GM12878 (cell line): ENCODE data around the gene ZMYND12. TPM values are rescaled to one million over a fixed set of nuclear protein-coding genes. Genes with fewer than 3 reads are reported as not detected.

Experiments used
- ATAC-seq: fragments of 200-7000 bp; cut with Tn5 transposase; 3 replicates; pipeline ENCODE4 v1.9.1; 2020; ENCODE audit warnings: mild to moderate bottlenecking, moderate library complexity
- BruUV-seq: library from RNA; stranded (reverse); fragments of 400-500 nt; replicated peaks from 2 replicates; lab custom pipeline; 2021; lab: Mats Ljungman, UMichigan
- CTCF ChIA-PET: fragments of 300-600 bp; sonication (Branson Sonifier 250); formaldehyde crosslinking; extraction: SDS; loops from one replicate; lab custom pipeline; 2021; ENCODE audit warnings: inconsistent platforms; lab: Yijun Ruan, JAX
- POLR2A ChIA-PET: fragments of 350-600 bp; formaldehyde crosslinking; extraction: SDS; loops from one replicate; lab custom pipeline; 2021; ENCODE audit warnings: inconsistent platforms; lab: Charles Lee
- RAD21 ChIA-PET: fragments of 300-600 bp; sonication (Branson Sonifier 250); formaldehyde crosslinking; loops from one replicate; lab custom pipeline; 2023; ENCODE audit warnings: antibody characterized with exemption; ENCODE audit not compliant: unreplicated experiment; lab: Charles Lee
- SMC1A ChIA-PET: fragments of 300-600 bp; sonication (Branson Sonifier 250); formaldehyde crosslinking; loops from one replicate; lab custom pipeline; 2023; ENCODE audit not compliant: unreplicated experiment, uncharacterized antibody; lab: Charles Lee
- DNase-seq: peaks from one replicate; pipeline ENCODE4 v3.0.0-alpha.2; 2011; ENCODE audit warnings: low read depth, low spot score
- FAIRE-seq: peaks from 3 replicates; lab custom pipeline; 2011; peaks lifted over from hg19 to GRCh38; lab: Jason Lieb, UNC
- H2AFZ ChIP-seq: 2 replicates; pipeline ENCODE4 v1.6.0; 2011; ENCODE audit warnings: low read depth, low read length, control low read depth; ENCODE audit not compliant: control insufficient read depth
- H3K27ac ChIP-seq: 2 replicates; pipeline ENCODE4 v1.5.1; 2011; ENCODE audit warnings: control low read depth; ENCODE audit not compliant: control insufficient read depth, insufficient read depth
- H3K27me3 ChIP-seq, 2 experiments: replicated peaks in 1 of 2; 2 replicates each; pipeline versions ENCODE4 v1.6.0 to v1.6.1; 2011; ENCODE audit warnings: low read length in 1 of 2; ENCODE audit not compliant: control insufficient read depth in 2 of 2, insufficient read depth in 2 of 2
- H3K36me3 ChIP-seq, 2 experiments: 2 replicates each; pipeline ENCODE4 v1.5.1; 2011; ENCODE audit warnings: low read length in 1 of 2; ENCODE audit not compliant: control insufficient read depth in 2 of 2, insufficient read depth in 2 of 2
- H3K4me1 ChIP-seq: 2 replicates; pipeline ENCODE4 v1.6.1; 2011; ENCODE audit warnings: mild to moderate bottlenecking, low read length, moderate library complexity, mixed read lengths; ENCODE audit not compliant: control insufficient read depth, insufficient read depth
- H3K4me2 ChIP-seq: 2 replicates; pipeline ENCODE4 v1.6.0; 2011; ENCODE audit warnings: control low read depth; ENCODE audit not compliant: control insufficient read depth, insufficient read depth
- H3K4me3 ChIP-seq: fragments of 200-600 bp; sonication (generic); 2 replicates; pipeline ENCODE4 v1.5.1; 2016
- H3K79me2 ChIP-seq: 2 replicates; pipeline ENCODE4 v1.6.0; 2011; ENCODE audit warnings: low read length; ENCODE audit not compliant: control insufficient read depth, insufficient read depth
- H3K9ac ChIP-seq: 2 replicates; pipeline ENCODE4 v1.8.0; 2011; ENCODE audit warnings: low read length, control low read depth, mixed read lengths; ENCODE audit not compliant: control insufficient read depth, insufficient read depth
- H3K9me3 ChIP-seq: replicated peaks from 3 replicates; pipeline ENCODE4 v1.5.1; 2011; ENCODE audit warnings: mild to moderate bottlenecking, low read length; ENCODE audit not compliant: control insufficient read depth, insufficient read depth
- H4K20me1 ChIP-seq: 2 replicates; pipeline ENCODE4 v1.6.0; 2011; ENCODE audit not compliant: control insufficient read depth, insufficient read depth
- ATF2 ChIP-seq: IDR thresholded peaks from 2 replicates; pipeline ENCODE4 v1.6.1; 2012; ENCODE audit warnings: low read length, inconsistent platforms
- BCL11A ChIP-seq: IDR thresholded peaks from 2 replicates; pipeline ENCODE4 v1.6.1; 2011; ENCODE audit warnings: low read depth, low read length
- CREM ChIP-seq: IDR thresholded peaks from 2 replicates; pipeline ENCODE4 v1.6.1; 2014; ENCODE audit warnings: antibody characterized with exemption, low read depth
- HCFC1 ChIP-seq: fragments of 150-350 bp; IDR thresholded peaks from 2 replicates; pipeline ENCODE4 v1.6.1; 2014; ENCODE audit warnings: low read length
- IKZF1 ChIP-seq: fragments of 450-650 bp; conservative IDR thresholded peaks from 2 replicates; pipeline ENCODE4 v1.6.1; 2017; ENCODE audit warnings: antibody characterized with exemption, mild to moderate bottlenecking
- IKZF2 ChIP-seq, 2 experiments: fragments of 450-650 bp; IDR thresholded peaks; 2 replicates each; pipeline ENCODE4 v1.6.1; 2017; ENCODE audit warnings: mild to moderate bottlenecking in 2 of 2, moderate library complexity in 2 of 2
- PAX8 ChIP-seq: fragments of 450-650 bp; IDR thresholded peaks from 2 replicates; pipeline ENCODE4 v1.6.1; 2017; ENCODE audit warnings: mild to moderate bottlenecking, moderate library complexity
- PML ChIP-seq: IDR thresholded peaks from 2 replicates; pipeline ENCODE4 v1.6.1; 2012; ENCODE audit warnings: low read length, inconsistent platforms
- POU2F2 ChIP-seq: IDR thresholded peaks from 3 replicates; pipeline ENCODE4 v1.6.1; 2011; ENCODE audit warnings: low read depth, mild to moderate bottlenecking, low read length, borderline replicate concordance
- RAD21 ChIP-seq: IDR thresholded peaks from 2 replicates; pipeline ENCODE4 v1.6.1; 2011; ENCODE audit warnings: mild to moderate bottlenecking, low read depth, low read length, moderate library complexity; ENCODE audit not compliant: insufficient read depth
- RELA ChIP-seq: fragments of 450-650 bp; IDR thresholded peaks from 2 replicates; pipeline ENCODE4 v1.8.0; 2014; ENCODE audit warnings: borderline replicate concordance; ENCODE audit not compliant: partially characterized antibody
- SIX5 ChIP-seq: IDR thresholded peaks from 2 replicates; pipeline ENCODE4 v1.6.1; 2011; ENCODE audit warnings: mild to moderate bottlenecking, low read depth, low read length, moderate library complexity; ENCODE audit not compliant: severe bottlenecking
- SMAD1 ChIP-seq: fragments of 450-650 bp; IDR thresholded peaks from 2 replicates; pipeline ENCODE4 v1.6.1; 2018; ENCODE audit warnings: mild to moderate bottlenecking, low read depth; ENCODE audit not compliant: partially characterized antibody
- SREBF1 ChIP-seq: IDR thresholded peaks from 2 replicates; pipeline ENCODE4 v1.6.1; 2012; ENCODE audit warnings: mild to moderate bottlenecking, low read length
- TBL1XR1 ChIP-seq: IDR thresholded peaks from 2 replicates; pipeline ENCODE4 v1.6.1; 2012; ENCODE audit warnings: low read depth, low read length, improper control_type of control experiment
- YY1 ChIP-seq: IDR thresholded peaks from 2 replicates; pipeline ENCODE4 v1.6.1; 2011; ENCODE audit warnings: low read depth, mild to moderate bottlenecking, low read length
- ZNF207 ChIP-seq: fragments of 450-650 bp; IDR thresholded peaks from 2 replicates; pipeline ENCODE4 v1.6.1; 2014; ENCODE audit warnings: antibody characterized with exemption, mild to moderate bottlenecking, borderline replicate concordance
- WGBS: methylation state at CpG from one replicate; pipeline ENCODE4 v1.1.6; 2016; ENCODE audit warnings: low lambda C conversion rate; ENCODE audit not compliant: insufficient replicate concordance, insufficient coverage; ENCODE audit errors: missing lambda C conversion rate; 5-methylcytosine and 5-hydroxymethylcytosine counted together
- in situ Hi-C: fragments of 300-500 bp; cut with MboI; formaldehyde crosslinking; loops from 9 replicates; pipeline ENCODE4 v1.14.3; 2018; ENCODE audit warnings: mixed read lengths
- intact Hi-C: fragments of 100-400 bp; cut with micrococcal nuclease; formaldehyde crosslinking; loops from one replicate; pipeline ENCODE4 v1.14.2; 2022; ENCODE audit not compliant: unreplicated experiment
- polyA plus RNA-seq, 11 experiments: library from polyadenylated mRNA; depleted of rRNA in 4 of 11; unstranded in 6 of 11; stranded (reverse) in 5 of 11; fragments of >200 nt; fragmentation: Nextera tagmentation in 4 of 11; fragmentation: Illumina TruSeq in 1 of 11; extraction: Ambion mirVana in 4 of 11; extraction: Trizol in 1 of 11; gene quantifications; 1 replicate in 1 of 11; 2 replicates in 10 of 11; pipeline versions ENCODE4 v1.2.1 to v1.2.3, GENCODE V29; 2011 to 2016; ENCODE audit warnings: inconsistent platforms in 2 of 11, missing spikeins in 2 of 11, low read depth in 1 of 11
- total RNA-seq, 4 experiments: library from RNA; depleted of rRNA in 3 of 4; stranded (reverse); fragments of >200 nt in 3 of 4; fragmentation: Illumina TruSeq in 1 of 4; extraction: Trizol in 1 of 4; gene quantifications; 2 replicates each; pipeline versions ENCODE4 v1.2.1 to v1.2.3, GENCODE V29; 2013 to 2021
- TF ChIP-seq, protein P1 (sequence below): fragments of 450-650 bp; IDR thresholded peaks from 2 replicates; pipeline ENCODE4 v1.6.1; 2014; ENCODE audit warnings: mild to moderate bottlenecking
- TF ChIP-seq, protein P2 (sequence below): fragments of 450-650 bp; IDR thresholded peaks from 2 replicates; pipeline ENCODE4 v1.6.1; 2017; ENCODE audit warnings: mild to moderate bottlenecking, moderate library complexity

Gene ZMYND12
- total and polyA plus RNA-seq, 10 of the 15 experiments (the other 5 are each of a cell fraction or from before 2014, with no cell fraction given) = 0.26 to 1.4 (median 0.67) TPM

GRCh38 chr1:42422737-42423136 lies 33.1 kb downstream of the ZMYND12 start:
- no peak overlapping the region for H3K27ac ChIP-seq
- ATAC-seq (no peak), FAIRE-seq (no peak), DNase-seq (no peak)
- no peak overlapping the region for H3K9ac ChIP-seq
- in situ Hi-C loops (no loop called here), intact Hi-C loops (no loop called here)
- RAD21 ChIA-PET = no interaction called here
- no peaks in the 10 kb centered on the region for H3K9me3 ChIP-seq
- no peaks in the 10 kb centered on the region for H3K36me3 ChIP-seq
- H3K27me3 ChIP-seq = no peaks in the 10 kb centered on the region; a peak in 1 of 4 replicates
- H3K4me3 ChIP-seq = no peak overlapping the region
- no peaks in the 10 kb centered on the region for H3K79me2 ChIP-seq
- no peak overlapping the region for H2AFZ ChIP-seq
- no peaks in the 10 kb centered on the region for H3K4me1 ChIP-seq
- no peaks in the 10 kb centered on the region for H4K20me1 ChIP-seq
- 76% methylated on average over 9 of the region's 9 CpGs for WGBS
- CTCF ChIA-PET = interaction anchor here (0.7 kb wide), 1 partner anchor 11 kb away, joined by 3 read pairs; no protein-coding TSS in a partner anchor
- no TSS peak for BruUV-seq
- POLR2A ChIA-PET = no interaction called here
- SMC1A ChIA-PET = no interaction called here
- no peak for TF ChIP-seq IKZF1
- TF ChIP-seq PAX8 = no peak
- TF ChIP-seq TBL1XR1 = no peak
- no peak for TF ChIP-seq RELA
- no peak for TF ChIP-seq ZNF207
- TF ChIP-seq, protein P1, sequence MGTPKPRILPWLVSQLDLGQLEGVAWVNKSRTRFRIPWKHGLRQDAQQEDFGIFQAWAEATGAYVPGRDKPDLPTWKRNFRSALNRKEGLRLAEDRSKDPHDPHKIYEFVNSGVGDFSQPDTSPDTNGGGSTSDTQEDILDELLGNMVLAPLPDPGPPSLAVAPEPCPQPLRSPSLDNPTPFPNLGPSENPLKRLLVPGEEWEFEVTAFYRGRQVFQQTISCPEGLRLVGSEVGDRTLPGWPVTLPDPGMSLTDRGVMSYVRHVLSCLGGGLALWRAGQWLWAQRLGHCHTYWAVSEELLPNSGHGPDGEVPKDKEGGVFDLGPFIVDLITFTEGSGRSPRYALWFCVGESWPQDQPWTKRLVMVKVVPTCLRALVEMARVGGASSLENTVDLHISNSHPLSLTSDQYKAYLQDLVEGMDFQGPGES = no peak
- no peak for TF ChIP-seq HCFC1
- no peak for TF ChIP-seq CREM
- TF ChIP-seq PML = no peak
- no peak for TF ChIP-seq POU2F2
- TF ChIP-seq BCL11A = no peak
- TF ChIP-seq SIX5 = no peak
- TF ChIP-seq SREBF1 = no peak
- no peak for TF ChIP-seq SMAD1
- TF ChIP-seq ATF2 = no peak
- TF ChIP-seq, protein P2, sequence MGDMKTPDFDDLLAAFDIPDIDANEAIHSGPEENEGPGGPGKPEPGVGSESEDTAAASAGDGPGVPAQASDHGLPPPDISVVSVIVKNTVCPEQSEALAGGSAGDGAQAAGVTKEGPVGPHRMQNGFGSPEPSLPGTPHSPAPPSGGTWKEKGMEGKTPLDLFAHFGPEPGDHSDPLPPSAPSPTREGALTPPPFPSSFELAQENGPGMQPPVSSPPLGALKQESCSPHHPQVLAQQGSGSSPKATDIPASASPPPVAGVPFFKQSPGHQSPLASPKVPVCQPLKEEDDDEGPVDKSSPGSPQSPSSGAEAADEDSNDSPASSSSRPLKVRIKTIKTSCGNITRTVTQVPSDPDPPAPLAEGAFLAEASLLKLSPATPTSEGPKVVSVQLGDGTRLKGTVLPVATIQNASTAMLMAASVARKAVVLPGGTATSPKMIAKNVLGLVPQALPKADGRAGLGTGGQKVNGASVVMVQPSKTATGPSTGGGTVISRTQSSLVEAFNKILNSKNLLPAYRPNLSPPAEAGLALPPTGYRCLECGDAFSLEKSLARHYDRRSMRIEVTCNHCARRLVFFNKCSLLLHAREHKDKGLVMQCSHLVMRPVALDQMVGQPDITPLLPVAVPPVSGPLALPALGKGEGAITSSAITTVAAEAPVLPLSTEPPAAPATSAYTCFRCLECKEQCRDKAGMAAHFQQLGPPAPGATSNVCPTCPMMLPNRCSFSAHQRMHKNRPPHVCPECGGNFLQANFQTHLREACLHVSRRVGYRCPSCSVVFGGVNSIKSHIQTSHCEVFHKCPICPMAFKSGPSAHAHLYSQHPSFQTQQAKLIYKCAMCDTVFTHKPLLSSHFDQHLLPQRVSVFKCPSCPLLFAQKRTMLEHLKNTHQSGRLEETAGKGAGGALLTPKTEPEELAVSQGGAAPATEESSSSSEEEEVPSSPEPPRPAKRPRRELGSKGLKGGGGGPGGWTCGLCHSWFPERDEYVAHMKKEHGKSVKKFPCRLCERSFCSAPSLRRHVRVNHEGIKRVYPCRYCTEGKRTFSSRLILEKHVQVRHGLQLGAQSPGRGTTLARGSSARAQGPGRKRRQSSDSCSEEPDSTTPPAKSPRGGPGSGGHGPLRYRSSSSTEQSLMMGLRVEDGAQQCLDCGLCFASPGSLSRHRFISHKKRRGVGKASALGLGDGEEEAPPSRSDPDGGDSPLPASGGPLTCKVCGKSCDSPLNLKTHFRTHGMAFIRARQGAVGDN = no peak
- TF ChIP-seq RAD21 = no peak
- no peak for TF ChIP-seq YY1
- no peak for TF ChIP-seq IKZF2 (IDR thresholded peaks at IDR 0.05)
- no peak overlapping the region for H3K4me2 ChIP-seq
